Vein endothelial cell (primary cell): ENCODE data around the gene CNFN. TPM values are rescaled to one million over a fixed set of nuclear protein-coding genes. Genes with fewer than 3 reads are reported as not detected.

ENCODE experiments used
- small RNA-seq: library from RNA; depleted of rRNA; stranded (forward); fragments of <200 nt; gene quantifications from one replicate; pipeline ENCODE3, GENCODE V24; 2012
- total RNA-seq: library from RNA; depleted of rRNA; stranded (reverse); fragments of >200 nt; gene quantifications from 2 replicates; pipeline ENCODE4 v1.2.3, GENCODE V29; 2012

Gene CNFN, protein sequence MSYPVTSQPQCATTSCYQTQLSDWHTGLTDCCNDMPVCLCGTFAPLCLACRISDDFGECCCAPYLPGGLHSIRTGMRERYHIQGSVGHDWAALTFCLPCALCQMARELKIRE
- 0.65 TPM in 1 of 2 replicates, not detected in the other for total RNA-seq

DNA sequence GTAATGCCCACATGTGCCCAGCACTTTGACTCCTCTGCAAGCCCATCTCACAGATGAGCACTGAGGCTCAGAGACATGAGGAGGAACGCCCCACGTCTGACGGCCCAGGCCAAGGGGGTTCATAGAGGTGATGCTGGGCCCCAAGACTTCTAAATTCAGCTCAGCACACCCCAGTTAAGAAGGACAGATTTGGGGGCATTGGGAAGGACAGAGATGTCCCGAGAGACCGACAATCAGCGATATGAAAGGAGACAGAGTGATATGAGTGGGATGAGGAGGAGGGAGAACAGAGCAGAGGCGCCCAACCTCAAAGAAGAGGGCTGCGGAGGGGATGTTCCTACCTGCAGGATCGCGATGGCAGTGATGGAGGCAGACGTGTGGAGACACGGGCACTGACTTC, at the start of gene CNFN:
Gene CNFN (minus strand): TSS at position 399 of the 400 bp plus-strand sequence. CDS start 1,260 bp downstream, outside the sequence.

DNA sequence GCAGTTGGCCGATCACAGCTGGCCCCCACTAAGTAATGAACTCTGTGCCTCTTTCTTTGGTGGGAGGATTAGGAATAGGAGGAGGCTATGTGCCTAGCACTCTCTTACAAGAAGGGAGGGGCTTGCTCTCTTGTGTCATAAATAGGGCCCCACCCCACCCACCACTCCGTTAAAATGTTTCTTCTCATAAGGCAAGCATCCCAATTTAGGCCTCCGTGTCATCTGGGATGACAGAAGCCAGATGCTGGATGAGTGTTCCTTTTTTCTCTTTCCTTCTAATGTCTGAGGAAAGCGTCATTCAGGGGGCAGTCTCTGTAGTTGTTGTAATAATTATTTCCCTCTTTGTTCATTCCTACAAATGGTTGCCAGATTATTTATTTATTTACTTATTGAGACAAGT, 37.2 kb upstream of the CNFN start, which contains the start of gene LIPE:
Gene LIPE (minus strand): TSS at position 76 of the 400 bp plus-strand sequence. CDS start 239 bp downstream, outside the sequence.

Small RNAs within 50 kb of the gene (small RNA-seq; reads per million reads assigned to genes)
- gene MIR8077, result not detected

Other genes with a start within 250 kb of the CNFN start
- gene DEDD2, start 172.6 kb downstream of the CNFN start, total RNA-seq, result 18.9 and 24.6 TPM in 2 replicates
- 15.7 and 16.7 TPM in 2 replicates for gene ZNF526, start 170.0 kb downstream of the CNFN start, total RNA-seq
- 30.1 and 34.4 TPM in 2 replicates for gene GSK3A, start 147.7 kb downstream of the CNFN start, total RNA-seq
- 56.6 and 90.2 TPM in 2 replicates for gene ERF, start 135.2 kb downstream of the CNFN start, total RNA-seq
- 37.2 and 42.5 TPM in 2 replicates for gene CIC, start 121.0 kb downstream of the CNFN start, total RNA-seq
- gene PRR19, start 88.2 kb downstream of the CNFN start, total RNA-seq, result 0.67 and 0.98 TPM in 2 replicates
- 41.3 and 51.6 TPM in 2 replicates for gene PAFAH1B3, start 87.7 kb downstream of the CNFN start, total RNA-seq
- gene TMEM145, start 77.0 kb downstream of the CNFN start, total RNA-seq, result not detected in 2 replicates
- gene MEGF8, start 64.7 kb downstream of the CNFN start, total RNA-seq, result 33.1 and 49.0 TPM in 2 replicates
- 4.5 and 5.6 TPM in 2 replicates for gene LIPE, start 37.1 kb upstream of the CNFN start, total RNA-seq
- gene CXCL17, start 52.6 kb upstream of the CNFN start, total RNA-seq, result not detected in 2 replicates
- 3.2 and 6.2 TPM in 2 replicates for gene CEACAM1, start 138.2 kb upstream of the CNFN start, total RNA-seq
- not detected in 2 replicates for gene CEACAM8, start 204.6 kb upstream of the CNFN start, total RNA-seq